ENCODE measurements around the gene ELAC2.

Gene ELAC2

GRCh38 chr17:12998461-12998860, 19.4 kb downstream of the ELAC2 start:
- H3K4me3 ChIP-seq (ENCODE audit: low read length): no peak overlapping the region
- DNase-seq (ENCODE audit: low read depth): no peak
- TF ChIP-seq, protein P1, sequence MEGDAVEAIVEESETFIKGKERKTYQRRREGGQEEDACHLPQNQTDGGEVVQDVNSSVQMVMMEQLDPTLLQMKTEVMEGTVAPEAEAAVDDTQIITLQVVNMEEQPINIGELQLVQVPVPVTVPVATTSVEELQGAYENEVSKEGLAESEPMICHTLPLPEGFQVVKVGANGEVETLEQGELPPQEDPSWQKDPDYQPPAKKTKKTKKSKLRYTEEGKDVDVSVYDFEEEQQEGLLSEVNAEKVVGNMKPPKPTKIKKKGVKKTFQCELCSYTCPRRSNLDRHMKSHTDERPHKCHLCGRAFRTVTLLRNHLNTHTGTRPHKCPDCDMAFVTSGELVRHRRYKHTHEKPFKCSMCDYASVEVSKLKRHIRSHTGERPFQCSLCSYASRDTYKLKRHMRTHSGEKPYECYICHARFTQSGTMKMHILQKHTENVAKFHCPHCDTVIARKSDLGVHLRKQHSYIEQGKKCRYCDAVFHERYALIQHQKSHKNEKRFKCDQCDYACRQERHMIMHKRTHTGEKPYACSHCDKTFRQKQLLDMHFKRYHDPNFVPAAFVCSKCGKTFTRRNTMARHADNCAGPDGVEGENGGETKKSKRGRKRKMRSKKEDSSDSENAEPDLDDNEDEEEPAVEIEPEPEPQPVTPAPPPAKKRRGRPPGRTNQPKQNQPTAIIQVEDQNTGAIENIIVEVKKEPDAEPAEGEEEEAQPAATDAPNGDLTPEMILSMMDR (conservative IDR thresholded peaks at IDR 0.05; ENCODE audit: low read length): no peak

GRCh38 chr17:12996941-12997340, 20.9 kb downstream of the ELAC2 start:
- DNase-seq (ENCODE audit: low read depth): no peak
- TF ChIP-seq, protein P1 (conservative IDR thresholded peaks at IDR 0.05; ENCODE audit: low read length): no peak
- H3K4me3 ChIP-seq (ENCODE audit: low read length): no peak overlapping the region

GRCh38 chr17:12996357-12996756, 21.5 kb downstream of the ELAC2 start:
- no peak for DNase-seq (ENCODE audit: low read depth)
- TF ChIP-seq, protein P1 (conservative IDR thresholded peaks at IDR 0.05; ENCODE audit: low read length): no peak
- no peak overlapping the region for H3K4me3 ChIP-seq (ENCODE audit: low read length)

DNA sequence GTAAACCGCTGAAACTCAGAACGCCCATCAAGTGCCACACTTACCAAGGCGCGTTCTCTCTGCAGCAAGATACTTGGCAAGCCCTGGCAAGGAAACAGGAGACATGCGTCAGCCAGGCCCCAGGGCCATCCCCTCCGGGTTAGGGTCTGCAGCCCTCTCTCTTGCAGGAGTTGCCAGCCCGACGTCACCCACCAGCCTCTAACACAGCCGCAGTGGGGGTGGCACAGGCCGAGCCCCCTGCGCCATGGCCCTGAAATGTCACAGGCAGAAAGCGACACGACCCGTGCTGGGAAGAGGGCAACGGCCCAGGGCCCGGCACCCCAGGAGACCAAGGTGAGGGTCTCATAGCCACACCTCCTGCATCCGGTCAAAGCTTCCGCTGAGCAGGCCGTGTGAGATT, 21.9 kb downstream of the ELAC2 start:
- no peak overlapping the region for H3K4me3 ChIP-seq (ENCODE audit: low read length)
- TF ChIP-seq, protein P1 (conservative IDR thresholded peaks at IDR 0.05; ENCODE audit: low read length): no peak
- no peak for DNase-seq (ENCODE audit: low read depth)

GRCh38 chr17:12995106-12995895, 22.5 kb downstream of the ELAC2 start:
- DNase-seq (ENCODE audit: low read depth): no peak
- H3K4me3 ChIP-seq (ENCODE audit: low read length): no peak overlapping the region
- TF ChIP-seq, protein P1 (conservative IDR thresholded peaks at IDR 0.05; ENCODE audit: low read length): no peak

DNA sequence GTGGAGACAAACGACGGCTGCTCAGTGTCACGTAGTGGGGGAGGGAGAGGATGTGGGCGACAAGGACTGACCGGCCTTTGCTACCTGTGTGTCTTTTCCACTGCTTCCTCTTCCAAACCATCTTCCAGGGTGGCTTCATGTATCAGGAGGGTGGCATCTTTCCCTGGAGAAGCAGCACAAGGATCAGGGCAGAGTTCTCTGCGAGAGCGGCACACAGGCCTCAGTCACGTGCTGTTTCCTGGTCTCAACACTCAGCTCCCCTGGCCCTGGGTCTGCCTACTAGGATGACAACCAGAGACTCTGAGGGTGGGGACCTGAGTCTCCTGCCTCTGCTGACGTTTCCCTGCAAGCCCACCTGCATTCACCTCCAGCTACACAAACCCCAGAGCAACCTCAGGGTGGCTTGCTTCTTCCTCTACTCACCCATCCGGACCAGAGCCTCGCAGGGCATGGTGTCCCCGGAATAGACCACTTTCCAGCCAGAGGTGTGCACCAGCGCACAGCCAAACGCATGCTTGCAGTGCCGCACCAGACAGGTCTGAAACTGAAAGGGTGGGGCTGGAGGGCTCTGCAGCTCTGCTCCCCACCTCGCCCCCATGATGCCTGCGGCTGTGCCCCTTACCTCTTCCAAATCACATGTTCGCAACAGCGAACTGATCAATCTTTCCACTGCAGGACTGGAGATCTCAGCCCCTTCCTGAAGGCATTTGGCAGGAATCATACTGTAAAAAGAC, 23.3 kb downstream of the ELAC2 start:
- no peak for DNase-seq (ENCODE audit: low read depth)
- no peak overlapping the region for H3K4me3 ChIP-seq (ENCODE audit: low read length)
- TF ChIP-seq, protein P1 (conservative IDR thresholded peaks at IDR 0.05; ENCODE audit: low read length): no peak

GRCh38 chr17:12993631-12994030, 24.2 kb downstream of the ELAC2 start:
- DNase-seq (ENCODE audit: low read depth): no peak
- no peak overlapping the region for H3K4me3 ChIP-seq (ENCODE audit: low read length)
- TF ChIP-seq, protein P1 (conservative IDR thresholded peaks at IDR 0.05; ENCODE audit: low read length): no peak
